Smooth muscle cell (in vitro differentiated cells): ENCODE results near the gene THBS4. TPM values are rescaled to one million over a fixed set of nuclear protein-coding genes. Genes with fewer than 3 reads are reported as not detected.

Experiments
- DNase-seq: peaks from one replicate; lab custom pipeline; 2025; ENCODE audit not compliant: unreplicated experiment; lab: John Stamatoyannopoulos, UW
- H2AFZ ChIP-seq: fragments of 200-600 bp; sonication (generic); 2 replicates; pipeline ENCODE4 v1.6.0; 2016; ENCODE audit warnings: antibody characterized with exemption, low read depth, mild to moderate bottlenecking
- H3F3A ChIP-seq: fragments of 200-600 bp; sonication (generic); 2 replicates; pipeline ENCODE4 v1.6.0; 2017; ENCODE audit warnings: antibody characterized with exemption, low read depth
- H3K27ac ChIP-seq: fragments of 200-600 bp; sonication (generic); 2 replicates; pipeline ENCODE4 v1.5.1; 2016; ENCODE audit warnings: low read depth, mild to moderate bottlenecking
- H3K27me3 ChIP-seq: fragments of 200-600 bp; sonication (generic); 2 replicates; pipeline ENCODE4 v1.6.1; 2016; ENCODE audit warnings: low read depth, mild to moderate bottlenecking
- H3K36me3 ChIP-seq: fragments of 200-600 bp; sonication (generic); 2 replicates; pipeline ENCODE4 v1.5.1; 2016; ENCODE audit warnings: low read depth
- H3K4me1 ChIP-seq: fragments of 200-600 bp; sonication (generic); 2 replicates; pipeline ENCODE4 v1.5.1; 2016; ENCODE audit warnings: low read depth
- H3K4me2 ChIP-seq: fragments of 200-600 bp; sonication (generic); 2 replicates; pipeline ENCODE4 v1.6.0; 2016; ENCODE audit warnings: mild to moderate bottlenecking
- H3K4me3 ChIP-seq: fragments of 200-600 bp; sonication (generic); 2 replicates; pipeline ENCODE4 v1.5.1; 2016; ENCODE audit warnings: mild to moderate bottlenecking
- H3K79me2 ChIP-seq: fragments of 200-600 bp; sonication (generic); 2 replicates; pipeline ENCODE4 v1.6.0; 2016; ENCODE audit warnings: low read depth, mild to moderate bottlenecking
- H3K9ac ChIP-seq: fragments of 200-600 bp; sonication (generic); 2 replicates; pipeline ENCODE4 v1.6.0; 2016; ENCODE audit warnings: low read depth
- H3K9me3 ChIP-seq: fragments of 200-600 bp; sonication (generic); replicated peaks from 2 replicates; pipeline ENCODE4 v1.5.1; 2016; ENCODE audit warnings: low read depth
- H4K20me1 ChIP-seq: fragments of 200-600 bp; sonication (generic); 2 replicates; pipeline ENCODE4 v1.6.0; 2016; ENCODE audit warnings: low read depth
- WGBS: methylation state at CpG from one replicate; pipeline ENCODE4 v1.1.7; 2016; ENCODE audit warnings: low lambda C conversion rate; 5-methylcytosine and 5-hydroxymethylcytosine counted together
- polyA plus RNA-seq: library from polyadenylated mRNA; unstranded; fragments of >200 nt; fragmentation: Nextera tagmentation; extraction: Ambion mirVana; gene quantifications from 2 replicates; pipeline ENCODE4 v1.2.1, GENCODE V29; 2016
- total RNA-seq: library from RNA; depleted of rRNA; stranded (reverse); fragments of >200 nt; gene quantifications from 2 replicates; pipeline ENCODE4 v1.2.3, GENCODE V29; 2014
- TF ChIP-seq, protein P1 (sequence below): fragments of 200-600 bp; sonication (generic); IDR thresholded peaks from 2 replicates; pipeline ENCODE4 v1.5.1; 2017; ENCODE audit warnings: borderline replicate concordance, mild to moderate bottlenecking, antibody characterized with exemption; ENCODE audit not compliant: insufficient read depth, poor library complexity, severe bottlenecking

Gene THBS4
- total and polyA plus RNA-seq, 2 experiments from 2014 or later = 0.61 to 2.9 TPM

DNA sequence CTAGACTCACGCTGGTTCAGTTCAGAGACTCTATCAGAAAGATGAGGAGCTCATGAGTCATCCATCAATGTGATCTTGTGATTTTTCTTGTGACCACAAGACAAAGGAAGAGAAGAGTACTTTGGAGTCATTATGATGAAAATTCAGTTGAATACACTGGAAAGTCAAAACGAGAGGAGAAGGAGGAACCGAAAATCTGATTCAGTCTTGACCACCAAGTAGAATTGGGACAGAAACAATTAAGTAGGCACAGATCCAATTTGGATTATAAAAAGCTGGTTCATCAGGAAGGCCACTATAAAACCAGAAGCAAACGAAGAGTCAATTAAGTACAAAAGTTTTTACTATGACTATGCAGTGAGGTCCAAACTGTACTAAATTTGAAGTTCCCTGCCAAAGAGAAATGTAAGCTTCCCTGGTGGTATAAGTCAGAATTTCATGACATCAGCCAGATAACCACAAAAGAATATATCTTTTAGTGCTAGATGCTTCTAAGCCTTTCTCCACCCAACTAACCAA lies 90.9 kb downstream of the THBS4 start:
- Histone ChIP-seq H3K36me3 (no peaks in the 10 kb centered on the region), H3K4me1 (peaks cover 22% of the 10 kb centered on the region), H3F3A (peaks cover 6% of the 10 kb centered on the region), H3K9me3 (no peaks in the 10 kb centered on the region), H3K4me3 (no peak overlapping the region), H2AFZ (no peak overlapping the region), H4K20me1 (no peaks in the 10 kb centered on the region), H3K79me2 (no peaks in the 10 kb centered on the region), H3K27me3 (no peaks in the 10 kb centered on the region), H3K9ac (peak overlapping the region; percentile 49), H3K27ac (peak overlapping the region; percentile 88), H3K4me2 (peak overlapping the region; percentile 36)
- WGBS = 46% methylated on average over 4 of the region's 4 CpGs
- DNase-seq = no peak
- TF ChIP-seq, protein P1, sequence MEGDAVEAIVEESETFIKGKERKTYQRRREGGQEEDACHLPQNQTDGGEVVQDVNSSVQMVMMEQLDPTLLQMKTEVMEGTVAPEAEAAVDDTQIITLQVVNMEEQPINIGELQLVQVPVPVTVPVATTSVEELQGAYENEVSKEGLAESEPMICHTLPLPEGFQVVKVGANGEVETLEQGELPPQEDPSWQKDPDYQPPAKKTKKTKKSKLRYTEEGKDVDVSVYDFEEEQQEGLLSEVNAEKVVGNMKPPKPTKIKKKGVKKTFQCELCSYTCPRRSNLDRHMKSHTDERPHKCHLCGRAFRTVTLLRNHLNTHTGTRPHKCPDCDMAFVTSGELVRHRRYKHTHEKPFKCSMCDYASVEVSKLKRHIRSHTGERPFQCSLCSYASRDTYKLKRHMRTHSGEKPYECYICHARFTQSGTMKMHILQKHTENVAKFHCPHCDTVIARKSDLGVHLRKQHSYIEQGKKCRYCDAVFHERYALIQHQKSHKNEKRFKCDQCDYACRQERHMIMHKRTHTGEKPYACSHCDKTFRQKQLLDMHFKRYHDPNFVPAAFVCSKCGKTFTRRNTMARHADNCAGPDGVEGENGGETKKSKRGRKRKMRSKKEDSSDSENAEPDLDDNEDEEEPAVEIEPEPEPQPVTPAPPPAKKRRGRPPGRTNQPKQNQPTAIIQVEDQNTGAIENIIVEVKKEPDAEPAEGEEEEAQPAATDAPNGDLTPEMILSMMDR = no peak

DNA sequence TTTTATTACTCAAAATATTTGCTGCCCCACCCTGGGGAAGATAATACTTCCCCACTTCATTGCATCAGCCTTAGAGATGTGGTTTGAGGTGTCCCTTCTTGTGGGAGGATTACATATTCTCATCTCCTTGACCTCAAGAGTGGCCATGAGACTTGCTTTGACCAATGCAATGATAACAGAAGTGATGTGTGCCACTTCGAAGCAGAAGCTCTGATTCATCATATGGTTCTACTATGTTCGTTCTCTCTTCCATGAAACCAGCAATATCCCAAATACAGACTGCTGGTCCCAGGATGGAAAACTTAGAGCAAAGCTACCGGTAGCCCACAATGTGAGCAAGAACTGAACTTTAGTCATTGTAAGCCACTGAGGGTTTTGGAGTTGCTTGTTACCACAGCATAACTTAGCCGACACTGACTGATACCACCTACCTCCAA lies 92.0 kb downstream of the THBS4 start:
- Histone ChIP-seq H3K9ac (no peak overlapping the region), H3K79me2 (no peaks in the 10 kb centered on the region), H4K20me1 (no peaks in the 10 kb centered on the region), H3K4me3 (no peak overlapping the region), H3F3A (peaks cover 6% of the 10 kb centered on the region), H3K4me1 (peaks cover 22% of the 10 kb centered on the region), H3K36me3 (no peaks in the 10 kb centered on the region), H3K27ac (no peak overlapping the region), H2AFZ (no peak overlapping the region), H3K27me3 (no peaks in the 10 kb centered on the region), H3K9me3 (no peaks in the 10 kb centered on the region), H3K4me2 (no peak overlapping the region)
- TF ChIP-seq, protein P1 = no peak
- 89% methylated on average over 4 of the region's 4 CpGs for WGBS
- no peak for DNase-seq

DNA sequence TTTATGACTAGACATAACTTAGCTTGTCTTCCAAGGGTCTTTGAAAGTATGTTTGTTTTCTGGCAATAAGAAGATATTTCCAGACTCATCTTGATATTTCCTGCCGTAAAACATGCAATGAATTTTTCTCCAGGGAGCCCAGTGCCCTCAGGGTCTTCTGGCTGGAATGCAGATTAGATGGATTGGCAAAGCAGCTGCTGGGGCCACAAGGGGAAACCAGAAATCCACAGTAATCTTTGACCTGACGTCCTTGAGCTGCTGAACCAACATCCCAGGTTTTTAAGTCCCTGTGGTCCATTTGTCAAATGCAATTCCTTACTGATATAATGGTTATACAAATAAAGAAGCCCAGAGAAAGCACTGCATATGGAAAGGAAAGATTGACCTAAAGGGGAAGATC lies 93.0 kb downstream of the THBS4 start:
- Histone ChIP-seq H3K9me3 (no peaks in the 10 kb centered on the region), H3K4me1 (peaks cover 22% of the 10 kb centered on the region), H3K27me3 (no peaks in the 10 kb centered on the region), H3K4me3 (no peak overlapping the region), H3K9ac (no peak overlapping the region), H3F3A (peaks cover 6% of the 10 kb centered on the region), H3K4me2 (peak overlapping the region; percentile 7), H3K79me2 (no peaks in the 10 kb centered on the region), H3K27ac (no peak overlapping the region), H3K36me3 (no peaks in the 10 kb centered on the region), H4K20me1 (no peaks in the 10 kb centered on the region), H2AFZ (no peak overlapping the region)
- WGBS = 3% methylated on average over 2 of the region's 2 CpGs
- TF ChIP-seq, protein P1 = no peak
- DNase-seq = no peak

DNA sequence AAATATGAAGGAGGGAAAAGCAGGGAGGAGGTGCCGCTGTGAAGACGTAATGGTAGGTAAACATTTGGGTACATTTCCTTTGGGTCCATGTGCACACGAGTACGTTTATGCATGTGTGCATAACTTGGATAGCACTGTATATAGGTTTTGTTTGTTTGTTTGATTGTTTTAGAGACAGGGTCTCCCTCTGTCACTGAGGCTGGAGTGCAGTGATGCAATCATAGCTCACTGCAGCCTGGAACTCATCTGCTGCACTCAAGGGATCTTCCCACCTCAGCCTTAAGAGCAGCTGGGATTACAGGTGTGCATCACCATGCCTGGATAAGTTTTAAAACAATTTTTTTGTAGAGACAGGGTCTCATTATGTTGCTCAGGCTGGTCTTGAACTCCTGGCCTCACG lies 94.0 kb downstream of the THBS4 start:
- DNase-seq = no peak
- no peaks in the 10 kb centered on the region for H3K36me3 ChIP-seq

More for the DNA sequence above, 94.0 kb downstream of the THBS4 start:
- Histone ChIP-seq H3K79me2 (no peaks in the 10 kb centered on the region), H3K4me3 (no peak overlapping the region), H4K20me1 (no peaks in the 10 kb centered on the region), H3F3A (peaks cover 9% of the 10 kb centered on the region), H3K4me1 (peaks cover 22% of the 10 kb centered on the region), H3K9ac (no peak overlapping the region), H2AFZ (no peak overlapping the region), H3K9me3 (no peaks in the 10 kb centered on the region), H3K4me2 (no peak overlapping the region), H3K27me3 (no peaks in the 10 kb centered on the region), H3K27ac (no peak overlapping the region)
- TF ChIP-seq, protein P1 = no peak
- 97% methylated on average over 5 of the region's 5 CpGs for WGBS
